GOT3 (cell line): Measurements from ENCODE around the gene RBM14.
A peak's percentile ranks its signal among the peaks of the same experiment; 100 is the strongest.
"Not testable (repeated sequence)": the region's sequence is repeated elsewhere in the genome, so short reads cannot be mapped to it uniquely, and the experiment has no call there.

Experiments used
- DNase-seq: peaks from one replicate; lab custom pipeline; 2025; ENCODE audit warnings: mixed read lengths; lab: John Stamatoyannopoulos, UW

The RBM14 gene

DNA sequence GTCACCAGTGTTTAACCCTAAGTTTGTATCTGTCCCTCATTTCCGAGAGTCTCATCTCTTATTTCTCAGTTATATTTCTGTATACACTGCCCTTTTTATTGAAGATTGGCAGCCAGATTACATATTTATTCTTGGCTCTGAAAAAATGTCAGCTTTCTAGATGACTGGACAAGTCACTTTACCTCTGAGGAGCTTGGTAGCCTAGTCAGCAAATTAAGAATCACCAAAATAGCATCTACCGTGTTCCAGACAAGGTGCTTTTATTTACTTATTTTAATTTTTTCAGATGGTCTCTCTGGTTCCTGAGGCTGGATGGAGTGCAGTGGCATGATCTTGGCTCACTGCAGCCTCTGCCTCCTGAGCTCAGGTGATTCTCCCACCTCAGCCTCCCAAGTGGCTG lies 16.5 kb downstream of the RBM14 start:
- no peak for DNase-seq

GRCh38 chr11:66636411-66636810 lies 20.0 kb downstream of the RBM14 start:
- DNase-seq, result no peak

DNA sequence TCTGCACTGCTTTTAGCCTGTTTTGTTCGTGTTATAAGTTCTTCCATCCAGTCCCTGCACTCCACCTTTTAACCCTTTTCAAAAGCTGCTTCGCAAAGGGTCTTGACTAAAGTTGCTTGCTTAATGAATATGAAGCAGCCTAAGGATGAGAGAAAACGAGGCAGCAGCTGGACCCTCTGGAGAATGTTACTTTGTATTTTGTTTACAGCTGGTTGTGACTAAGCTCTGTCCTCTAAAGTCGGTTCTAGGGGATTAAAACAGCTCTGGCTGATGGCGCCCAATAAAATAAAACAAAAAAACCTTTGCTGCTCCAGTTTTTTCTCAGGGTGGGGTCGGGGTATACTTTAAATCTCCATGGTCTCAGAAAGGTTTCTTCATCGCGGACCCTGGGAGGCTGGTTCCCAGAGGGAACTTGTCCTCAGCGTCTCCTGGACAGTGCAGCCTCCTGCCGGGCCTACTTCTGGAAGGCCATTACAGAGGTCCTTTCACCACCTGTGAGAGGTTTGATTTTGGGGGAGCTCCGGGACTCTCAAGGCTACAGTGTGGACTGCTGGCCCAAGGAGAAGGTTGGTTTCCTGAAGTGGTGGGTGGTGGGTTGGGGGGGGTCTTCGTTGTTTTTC lies 21.2 kb downstream of the RBM14 start:
- no peak for DNase-seq

DNA sequence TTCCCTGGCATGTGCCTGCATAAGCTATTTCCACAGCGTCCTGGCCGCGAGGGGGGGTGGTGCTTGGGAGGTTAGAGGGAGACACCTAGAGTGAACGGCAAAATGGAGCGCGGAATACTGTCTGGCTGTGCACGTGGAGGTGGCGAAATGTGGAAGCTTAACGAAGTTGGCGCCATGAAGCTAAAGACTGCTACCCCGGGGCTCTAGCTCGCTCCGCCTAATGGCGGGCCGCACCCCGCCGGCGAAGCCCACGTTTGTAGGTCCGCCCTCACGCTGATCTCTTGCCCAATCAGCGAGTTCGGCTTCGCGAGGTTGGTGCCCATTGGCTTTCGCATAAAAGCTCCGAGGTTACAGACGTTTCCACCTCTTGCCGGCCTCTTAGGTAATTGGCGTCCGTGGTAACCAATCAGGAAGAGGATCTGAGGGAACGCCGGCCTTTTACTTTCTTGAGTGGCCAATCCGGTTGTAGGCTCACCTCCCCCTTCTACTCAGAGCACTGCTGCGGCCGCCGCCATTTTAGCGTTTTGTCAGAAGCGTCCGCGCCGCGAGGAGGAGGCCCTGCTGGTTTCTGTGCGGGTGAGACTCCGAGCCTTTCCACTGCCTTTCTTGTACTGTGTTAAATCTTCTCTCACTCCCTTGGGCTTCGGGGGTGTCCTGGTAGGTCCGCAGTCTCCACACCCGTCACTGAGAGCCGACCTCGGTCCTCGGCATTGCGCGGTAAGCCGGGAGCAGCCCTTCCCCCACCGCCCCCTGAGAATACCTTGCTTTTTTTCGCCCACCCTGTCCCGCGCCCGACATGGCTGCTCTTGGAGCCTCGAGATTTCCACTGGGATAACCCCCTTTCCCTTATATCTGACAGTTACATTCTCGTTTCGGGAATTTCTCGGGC lies 22.0 kb downstream of the RBM14 start, which contains the start of gene RBM4:
Gene RBM4, plus strand, starts transcription at position 527 of the 889 bp plus-strand sequence. CDS start 1,009 bp downstream, outside the sequence.
- peak; percentile 96 for DNase-seq

- no peak for DNase-seq
Measured at GRCh38 chr11:66639066-66639813, 22.8 kb downstream of the RBM14 start.

- not testable (repeated sequence) for DNase-seq
Measured at GRCh38 chr11:66639814-66640340, 23.4 kb downstream of the RBM14 start.

DNA sequence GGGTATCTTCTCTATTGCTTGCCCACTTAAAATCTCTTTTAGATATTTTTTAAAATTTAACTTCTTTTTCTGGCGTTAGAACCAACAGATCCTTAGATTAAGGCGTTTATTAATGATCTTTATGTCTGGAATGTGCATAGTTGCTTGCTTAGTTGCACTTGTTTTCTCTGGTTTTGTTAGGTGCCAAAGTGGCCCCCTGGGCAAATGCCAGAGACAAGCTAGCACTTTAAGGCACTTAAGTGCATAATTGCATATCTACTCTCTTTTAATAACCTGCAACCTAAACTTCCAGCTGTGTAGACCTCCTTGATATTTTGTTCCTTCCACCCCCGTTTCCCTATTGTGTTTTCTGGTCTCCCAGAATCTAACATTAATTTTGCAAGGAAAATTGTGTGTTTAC lies 25.4 kb downstream of the RBM14 start:
- no peak for DNase-seq

GRCh38 chr11:66643745-66644437 lies 27.5 kb downstream of the RBM14 start:
- DNase-seq, result no peak

DNA sequence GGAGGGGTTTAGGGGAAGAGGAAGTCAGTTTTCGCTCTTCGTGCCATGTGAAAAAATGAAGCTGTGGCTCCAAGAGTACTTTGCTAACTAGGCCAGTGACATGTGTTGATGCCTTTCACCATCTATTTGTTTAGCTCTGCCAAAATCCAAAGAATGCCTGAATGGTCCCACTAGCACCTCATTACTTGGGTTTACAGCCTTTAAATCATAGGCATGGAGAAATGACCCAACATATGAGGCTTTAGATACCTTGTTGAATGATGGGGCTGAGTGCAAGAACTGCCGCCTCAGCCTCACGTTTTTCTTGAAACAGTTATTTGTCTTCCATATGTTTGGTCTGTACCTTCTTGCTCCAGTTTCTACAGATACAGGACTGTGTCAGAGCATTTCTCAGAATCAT lies 30.4 kb downstream of the RBM14 start:
- no peak for DNase-seq

GRCh38 chr11:66649903-66650302 lies 33.5 kb downstream of the RBM14 start:
- no peak for DNase-seq

GRCh38 chr11:66651016-66651415 lies 34.6 kb downstream of the RBM14 start:
- DNase-seq, result no peak

DNA sequence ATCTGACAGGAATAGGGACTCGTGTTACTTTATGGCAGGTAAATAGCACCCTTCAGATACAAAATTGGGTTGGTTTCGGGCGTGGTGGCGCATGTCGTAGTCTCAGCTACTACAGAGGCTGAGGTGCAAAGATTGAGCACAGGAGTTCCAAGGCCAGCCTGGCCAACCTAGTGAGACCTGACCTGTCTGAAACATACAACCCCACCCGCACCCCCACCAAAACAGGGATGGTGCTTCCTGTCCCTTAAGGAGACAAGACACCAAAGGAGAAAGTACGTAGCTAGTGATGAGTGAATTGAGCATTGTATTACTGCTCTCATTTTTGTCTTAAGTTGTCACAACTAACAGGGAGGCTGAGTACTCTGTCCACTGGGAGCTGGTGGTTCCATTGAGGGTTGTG lies 36.2 kb downstream of the RBM14 start:
- no peak for DNase-seq

DNA sequence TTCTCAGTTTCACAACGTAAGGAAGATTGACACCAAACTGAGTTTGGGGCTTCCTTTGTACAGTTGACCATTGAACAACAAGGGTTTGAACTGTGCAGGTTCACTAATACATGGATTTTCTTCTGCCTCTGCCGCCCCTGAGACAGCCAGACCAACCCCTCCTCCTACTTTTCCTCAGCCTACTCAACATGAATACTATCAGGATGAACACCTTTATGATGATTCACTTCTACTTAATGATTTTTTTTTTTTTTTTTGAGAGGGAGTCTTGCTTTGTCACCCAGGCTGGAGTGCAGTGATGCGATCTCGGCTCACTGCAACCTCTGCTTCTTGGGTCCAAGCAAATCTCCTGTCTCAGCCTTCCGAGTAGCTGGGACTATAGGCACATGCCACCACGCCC lies 36.7 kb downstream of the RBM14 start:
- no peak for DNase-seq

GRCh38 chr11:66659763-66660162 lies 43.3 kb downstream of the RBM14 start:
- no peak for DNase-seq

- no peak for DNase-seq
Measured at GRCh38 chr11:66663741-66664296, 47.4 kb downstream of the RBM14 start.

- no peak for DNase-seq
Measured at GRCh38 chr11:66665369-66665768, 48.9 kb downstream of the RBM14 start.

- no peak for DNase-seq
Measured at GRCh38 chr11:66670816-66671215, 54.4 kb downstream of the RBM14 start.

GRCh38 chr11:66674964-66675602 lies 58.7 kb downstream of the RBM14 start:
- no peak for DNase-seq

- DNase-seq, result no peak
Measured at GRCh38 chr11:66676282-66676919, 60.0 kb downstream of the RBM14 start.
